CD4-positive, alpha-beta T cell treated with Interleukin-21 for 1 hour (primary cell): Measurements from ENCODE around the gene SCN9A.

Experiments
- DNase-seq: peaks from one replicate; pipeline ENCODE4 v3.0.0-alpha.2; 2020

SCN9A gene

DNA sequence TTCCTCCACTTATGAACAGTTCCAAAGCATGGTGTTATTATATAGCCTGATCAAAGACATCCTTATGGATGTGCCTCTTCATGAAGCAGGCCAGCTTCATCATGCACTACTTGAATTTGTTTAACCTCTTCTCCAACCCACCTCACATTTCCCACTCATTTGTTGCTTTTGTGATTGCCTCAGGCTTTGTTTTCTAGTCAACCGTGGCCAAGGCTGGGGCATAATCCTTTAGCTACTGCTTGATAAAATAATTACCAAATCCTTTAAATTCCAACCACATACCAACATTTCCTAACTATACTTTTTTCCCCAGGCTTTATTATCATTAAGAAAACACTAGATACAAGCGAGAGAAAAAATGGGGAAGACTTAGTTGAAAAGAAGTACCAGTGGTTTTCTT, 208.3 kb downstream of the SCN9A start:
- DNase-seq = no peak

DNA sequence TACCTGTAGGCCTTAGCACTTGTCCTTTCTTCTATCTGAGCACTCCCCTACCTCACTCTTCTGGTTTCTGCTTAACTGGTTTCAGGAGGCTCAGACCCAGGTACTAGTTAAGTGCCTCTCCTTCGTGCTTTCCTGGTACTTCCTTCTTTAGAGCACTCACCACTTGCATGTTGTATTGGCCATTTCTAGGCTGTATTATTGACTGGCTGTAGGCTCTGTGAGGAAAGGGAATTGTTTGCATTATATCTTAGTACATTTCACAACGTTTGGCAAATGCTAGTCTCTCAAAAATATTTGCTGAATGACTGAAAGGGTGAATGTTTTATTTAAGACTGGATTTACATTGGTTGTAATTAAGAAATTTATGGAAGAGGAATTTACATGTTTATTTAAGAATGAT, 212.0 kb downstream of the SCN9A start:
- DNase-seq = no peak

DNA sequence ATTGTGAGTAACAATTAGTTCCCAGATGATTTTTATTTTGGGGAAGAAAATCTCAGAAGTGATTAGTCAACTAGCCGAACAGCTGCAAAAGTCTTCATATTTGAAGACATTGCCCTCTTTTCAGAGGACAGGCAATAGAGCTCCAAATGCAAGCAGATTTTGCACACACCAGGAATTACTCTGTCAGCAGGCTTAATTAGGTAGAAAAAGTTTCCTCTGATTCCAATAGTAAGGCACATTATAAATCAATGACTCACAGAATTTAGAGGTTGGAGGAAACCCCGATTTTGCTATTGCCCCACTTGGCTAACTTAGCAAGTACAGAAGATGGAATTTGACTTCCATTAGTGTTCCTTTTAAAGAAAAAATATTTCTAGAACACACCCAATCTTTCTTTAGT, 217.2 kb downstream of the SCN9A start:
- DNase-seq = no peak

DNA sequence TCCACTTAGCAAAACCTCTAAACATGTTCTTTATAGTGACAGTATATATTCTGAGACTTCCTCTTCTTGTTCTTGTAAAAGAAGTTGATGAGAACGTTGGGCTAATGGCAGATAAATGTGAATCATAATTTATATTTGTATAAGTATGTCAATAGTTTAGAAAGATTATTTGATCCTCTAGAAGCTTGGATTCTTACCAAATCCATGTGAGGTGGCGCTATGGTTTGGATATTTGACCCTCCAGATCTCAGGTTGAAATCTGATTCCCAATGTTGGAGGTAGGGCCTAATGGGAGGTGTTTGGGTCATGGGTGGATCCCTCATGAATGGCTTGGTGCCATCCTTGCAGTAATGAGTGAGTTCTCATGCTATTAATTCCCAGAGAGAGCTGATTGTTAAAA, 218.2 kb downstream of the SCN9A start:
- no peak for DNase-seq

DNA sequence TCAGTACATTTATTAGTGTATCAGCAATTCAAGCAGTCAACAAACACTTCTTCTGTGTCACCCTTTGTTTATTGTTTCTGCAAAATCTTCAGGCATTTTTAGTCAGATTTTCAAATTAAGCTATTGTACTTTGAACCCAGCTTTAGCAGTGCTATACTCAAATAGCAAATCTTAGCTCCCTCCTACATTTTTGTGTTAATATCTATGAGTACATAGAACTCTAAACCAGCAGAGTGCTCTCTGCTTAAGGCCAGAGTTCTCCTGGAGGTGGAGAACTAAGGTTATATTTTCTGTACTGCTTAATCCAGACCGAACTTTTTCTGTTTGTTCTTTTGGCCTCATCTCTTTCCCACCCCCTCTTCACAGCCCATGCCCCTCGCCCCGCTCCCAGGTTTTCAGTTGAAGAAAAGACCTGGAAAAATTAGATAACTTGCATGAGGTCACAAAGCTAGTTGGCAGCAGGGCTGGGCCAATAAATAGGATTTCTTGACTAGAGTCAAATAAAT, 218.7 kb downstream of the SCN9A start:
- no peak for DNase-seq

DNA sequence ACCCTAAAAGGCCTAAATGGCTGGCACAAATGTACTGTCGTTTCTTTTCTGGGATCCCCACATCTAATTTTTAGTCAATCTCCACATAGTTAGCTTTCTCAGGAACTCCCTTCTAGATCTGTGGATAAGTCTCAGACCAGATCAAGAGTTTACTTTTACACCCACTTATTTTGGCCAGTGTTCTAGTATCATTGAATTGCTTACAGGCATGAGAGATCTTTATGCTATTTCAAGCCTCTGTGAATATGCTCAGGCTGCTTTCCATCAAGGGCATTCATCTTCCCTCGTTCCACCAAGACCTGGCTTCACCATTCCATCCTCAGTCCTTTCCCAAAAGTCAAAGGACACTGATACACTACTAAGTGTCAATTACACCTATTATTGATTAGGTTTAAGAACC, 220.2 kb downstream of the SCN9A start:
- DNase-seq = no peak

- DNase-seq = no peak
Measured at GRCh38 chr2:166154685-166155338, 220.9 kb downstream of the SCN9A start.

DNA sequence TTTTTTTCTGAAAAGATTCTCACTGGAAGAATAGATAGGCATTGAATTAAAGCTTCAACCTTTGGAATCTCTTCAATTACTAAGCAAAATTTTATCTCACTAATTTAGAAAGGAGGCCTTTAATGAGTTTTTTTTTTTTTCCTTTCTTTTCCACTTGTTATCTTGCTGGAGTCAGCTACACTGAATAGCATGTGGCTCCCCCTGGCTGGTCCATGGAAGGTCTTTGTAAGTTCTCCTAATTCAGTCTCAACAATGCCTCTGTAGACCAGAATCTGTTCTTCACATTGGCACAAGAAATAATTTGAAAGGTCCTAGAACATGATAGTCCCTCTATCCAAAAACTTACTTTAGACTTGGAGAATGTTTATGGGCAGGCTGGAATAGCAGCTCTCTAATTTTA, 223.7 kb downstream of the SCN9A start:
- no peak for DNase-seq

DNA sequence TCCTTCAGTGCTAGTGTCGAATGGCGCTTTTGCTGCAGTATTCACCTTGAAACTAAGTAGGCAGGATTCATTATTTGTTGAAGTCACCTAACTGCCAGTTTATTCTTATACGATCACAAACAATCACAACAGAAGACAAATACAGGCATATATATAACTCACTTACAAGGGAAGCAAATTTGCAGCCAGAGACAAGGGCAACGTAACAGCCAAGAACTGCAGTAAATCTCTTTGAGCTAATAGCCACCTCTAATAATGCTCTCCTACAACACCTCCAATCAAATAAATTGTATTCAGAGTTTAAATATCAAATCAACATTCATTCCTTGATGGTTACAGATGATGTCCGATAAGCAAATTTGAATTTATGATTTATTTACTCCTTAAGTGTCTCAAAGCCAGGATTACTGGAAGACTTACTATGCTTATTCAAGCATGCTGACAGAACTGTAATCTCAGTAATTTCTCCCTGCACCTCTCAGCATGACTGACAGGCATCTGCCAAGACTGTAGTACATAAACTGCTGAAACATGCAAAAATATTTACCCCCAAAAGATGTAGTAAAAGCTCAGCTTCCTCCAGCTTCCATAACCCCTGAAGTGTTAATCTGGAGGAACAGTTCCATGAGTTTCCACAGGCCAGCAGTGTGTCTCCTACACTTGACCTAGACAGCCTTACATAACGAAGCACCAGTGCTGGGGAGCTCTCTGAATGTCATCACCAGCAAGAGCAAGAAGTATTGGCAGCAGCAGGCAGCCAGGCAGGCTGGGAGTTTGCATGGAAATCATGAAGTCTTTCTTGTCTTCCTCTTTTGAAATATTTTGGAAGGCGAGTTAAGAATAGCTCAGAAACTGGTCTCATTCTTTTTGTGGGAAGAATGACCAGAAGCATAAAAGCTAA, 227.0 kb downstream of the SCN9A start:
- DNase-seq = no peak

GRCh38 chr2:166147883-166148282, 227.9 kb downstream of the SCN9A start:
- DNase-seq = no peak
